GM19043 (cell line): ENCODE measurements around the gene C6.

ENCODE experiments used
- ATAC-seq: cut with Tn5 transposase; IDR thresholded peaks from one replicate; pipeline ENCODE4 v1.9.1; 2021; ENCODE audit warnings: low read depth; ENCODE audit not compliant: unreplicated experiment

Gene C6

DNA sequence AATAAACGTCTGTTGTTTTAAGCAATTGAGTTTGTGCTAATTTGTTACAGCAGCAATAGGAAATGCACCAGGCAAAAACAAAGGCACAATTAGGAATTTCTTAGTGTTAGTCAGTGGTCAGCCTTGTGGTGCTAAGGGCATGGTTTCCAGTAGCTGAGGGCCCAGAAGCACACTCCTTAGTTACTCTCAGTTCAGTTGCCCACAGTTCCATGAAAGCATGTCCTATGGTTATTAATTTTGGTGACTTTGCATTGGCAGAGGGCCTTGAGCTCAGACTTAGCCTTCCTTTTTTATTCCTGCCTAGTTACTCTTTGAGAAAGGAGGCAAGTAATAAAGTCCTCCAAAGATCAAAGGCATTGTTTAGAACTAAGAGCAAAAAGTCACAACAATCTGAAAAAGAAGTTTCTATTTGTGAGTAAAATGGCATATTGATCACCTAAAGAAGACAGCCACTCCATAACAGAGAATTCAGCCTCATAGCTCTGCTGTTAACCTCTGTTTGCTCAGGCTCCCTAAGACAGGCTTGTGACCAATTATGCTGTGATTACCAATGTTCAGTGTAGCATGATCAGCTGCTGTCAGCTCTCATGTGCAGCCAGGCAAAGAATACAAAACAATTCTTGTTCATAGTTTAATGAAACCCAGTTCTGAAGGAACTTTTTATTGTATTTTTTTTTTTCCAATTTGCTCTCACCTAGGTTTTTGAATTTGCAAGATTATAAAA lies 85.2 kb downstream of the C6 start:
- ATAC-seq, result no peak

DNA sequence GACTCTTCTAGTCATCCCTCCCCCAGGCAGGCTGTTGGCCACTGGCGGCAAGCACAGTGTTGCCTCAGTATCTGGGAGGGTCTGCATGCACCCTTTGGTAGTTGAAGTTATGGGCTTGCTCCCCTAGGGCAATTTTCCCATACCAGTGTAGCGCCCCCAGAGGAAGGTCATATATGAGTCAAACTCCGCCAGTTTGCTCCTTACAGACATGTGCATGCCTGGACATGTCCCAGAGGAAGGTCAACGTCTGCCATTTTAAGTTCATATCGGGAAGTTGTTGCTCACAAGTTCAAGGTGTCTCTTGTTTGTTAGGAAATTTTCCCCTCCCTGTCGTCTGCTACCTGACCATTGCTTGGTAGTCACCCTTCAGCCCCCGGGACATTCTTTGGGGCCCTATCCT lies 90.9 kb downstream of the C6 start:
- no peak for ATAC-seq

DNA sequence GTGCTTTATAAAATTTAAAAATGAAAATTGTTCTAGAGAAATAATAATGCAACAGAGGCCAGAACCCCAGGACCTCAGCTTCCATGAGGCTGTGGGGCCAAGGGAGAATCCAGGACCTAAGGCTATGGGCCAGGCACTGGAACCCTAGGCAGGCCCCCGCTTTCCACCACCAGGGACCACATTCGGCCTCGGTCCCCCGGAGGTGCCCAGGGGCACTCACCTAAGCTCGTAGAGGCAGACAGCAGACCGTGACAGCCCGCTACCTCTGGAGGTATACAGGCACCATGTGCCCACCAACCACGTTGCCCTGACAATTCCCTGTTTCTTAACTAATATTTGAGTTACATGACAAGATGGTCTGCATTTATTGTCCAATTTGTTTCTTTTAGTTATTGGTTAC lies 92.7 kb downstream of the C6 start:
- no peak for ATAC-seq

DNA sequence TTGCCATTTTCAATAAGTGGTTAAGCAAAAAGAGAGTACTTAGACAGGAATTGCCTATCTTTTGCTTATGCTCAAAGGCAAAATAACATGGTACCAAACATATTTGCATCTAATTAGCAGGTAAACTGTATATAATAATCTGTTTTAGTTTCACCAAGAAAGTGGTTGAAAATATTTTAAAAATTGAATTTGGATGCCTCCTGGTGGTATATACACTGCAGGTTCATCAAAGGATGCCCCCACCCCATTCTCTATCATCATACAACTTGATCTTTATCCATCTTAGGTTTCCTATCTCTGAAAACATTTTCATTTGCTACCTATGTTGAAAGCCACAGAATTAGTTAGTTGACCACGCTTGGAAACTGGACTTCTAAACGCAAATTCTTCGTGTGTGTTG lies 95.2 kb downstream of the C6 start:
- ATAC-seq, result no peak

DNA sequence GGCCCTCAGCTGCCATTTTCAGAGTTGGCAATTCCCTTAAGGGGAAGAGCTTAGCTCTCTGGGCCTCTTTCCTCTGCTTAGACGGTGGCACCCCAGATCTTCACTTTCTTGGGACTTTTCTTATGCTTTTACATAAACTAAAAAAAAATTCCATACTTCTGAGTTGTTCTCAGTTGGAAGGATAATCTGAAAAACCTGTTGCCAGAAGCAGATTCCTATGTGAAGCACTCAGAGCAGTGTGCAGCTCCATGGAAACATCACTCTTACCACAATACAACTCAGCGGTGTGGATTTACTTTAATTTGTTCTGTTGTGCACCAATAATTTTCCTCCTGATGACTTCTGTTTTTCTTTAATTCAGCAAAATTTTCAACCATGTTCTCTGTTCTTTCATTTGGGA lies 98.1 kb downstream of the C6 start:
- ATAC-seq, result no peak

DNA sequence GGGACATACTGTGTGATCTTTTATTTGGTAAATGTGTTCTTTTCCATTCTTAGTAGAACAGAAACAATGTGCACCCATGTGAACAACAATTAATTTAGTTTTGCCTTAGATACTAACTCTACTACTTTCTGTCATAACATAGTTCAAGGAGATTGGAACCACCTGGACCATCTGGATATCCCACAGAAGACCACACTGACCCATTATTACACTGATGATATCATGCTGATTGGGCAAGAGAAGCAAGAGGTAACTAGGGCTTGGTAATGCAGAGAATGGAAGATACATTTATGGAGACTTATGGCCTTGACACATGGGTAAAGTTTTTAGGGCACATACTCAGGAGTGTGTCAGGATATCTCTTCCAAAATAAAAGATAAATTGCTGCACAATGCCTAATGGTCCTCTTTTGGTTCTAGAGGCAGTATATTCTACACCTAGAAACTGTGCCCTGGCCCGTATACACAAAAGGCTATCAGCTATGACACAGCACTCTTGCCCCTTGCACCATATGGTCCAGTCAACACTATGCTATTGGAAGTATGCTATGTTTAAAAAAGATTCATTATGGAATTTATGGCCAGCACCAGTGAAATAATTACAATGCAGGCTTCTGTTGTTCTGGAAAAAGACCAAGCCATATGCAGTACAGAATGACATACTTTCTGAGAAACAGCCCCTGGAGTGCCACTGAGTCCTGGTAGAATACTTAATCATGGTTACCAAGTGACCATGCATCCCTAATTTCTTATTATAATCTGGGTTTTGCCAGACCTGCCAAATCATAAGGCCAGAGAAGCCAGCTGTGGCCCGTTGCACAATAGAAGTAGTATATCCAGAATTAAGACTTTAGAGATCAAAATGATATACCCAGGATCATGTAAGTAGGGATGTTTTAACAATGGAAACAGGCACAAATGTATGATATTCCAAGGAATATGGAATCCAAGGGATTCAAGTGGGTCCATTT lies 100.6 kb downstream of the C6 start:
- ATAC-seq, result no peak

DNA sequence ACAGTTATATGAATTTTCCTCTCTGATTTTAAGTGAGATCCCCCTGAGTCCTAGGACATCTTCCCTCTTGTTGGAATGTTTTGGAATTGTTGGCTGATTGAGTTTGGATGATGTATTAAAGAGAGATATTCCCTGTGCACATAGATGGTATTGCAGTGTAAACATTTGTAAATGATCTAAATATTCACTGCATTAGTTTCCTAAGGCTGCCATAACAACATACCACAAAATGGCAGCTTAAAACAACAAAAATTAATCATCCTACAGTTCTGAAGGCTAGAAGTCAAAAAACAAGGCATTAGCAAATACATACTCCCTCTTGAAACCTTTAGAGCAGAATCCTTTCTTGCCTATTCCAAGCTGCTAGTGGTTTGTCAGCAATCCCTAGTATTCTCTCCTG lies 104.1 kb downstream of the C6 start:
- ATAC-seq, result no peak

DNA sequence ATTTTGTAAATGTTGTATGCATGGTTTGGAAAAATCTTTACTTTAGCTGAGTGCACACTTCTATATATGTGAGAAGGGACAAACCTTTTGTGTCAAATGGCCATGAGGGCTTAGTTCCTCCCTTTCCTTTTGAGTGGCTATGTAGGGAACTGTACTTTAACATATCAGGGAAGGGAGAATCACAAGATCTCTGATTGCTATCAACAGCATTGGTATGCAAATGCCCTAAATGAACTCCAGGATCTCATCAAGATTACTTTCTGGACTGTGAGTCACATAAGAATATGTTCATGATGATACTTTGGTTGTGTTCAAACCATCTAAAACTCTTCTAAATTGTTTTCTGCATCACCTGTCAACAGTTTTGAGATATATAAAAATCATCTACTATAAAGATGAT lies 111.0 kb downstream of the C6 start:
- ATAC-seq, result no peak

DNA sequence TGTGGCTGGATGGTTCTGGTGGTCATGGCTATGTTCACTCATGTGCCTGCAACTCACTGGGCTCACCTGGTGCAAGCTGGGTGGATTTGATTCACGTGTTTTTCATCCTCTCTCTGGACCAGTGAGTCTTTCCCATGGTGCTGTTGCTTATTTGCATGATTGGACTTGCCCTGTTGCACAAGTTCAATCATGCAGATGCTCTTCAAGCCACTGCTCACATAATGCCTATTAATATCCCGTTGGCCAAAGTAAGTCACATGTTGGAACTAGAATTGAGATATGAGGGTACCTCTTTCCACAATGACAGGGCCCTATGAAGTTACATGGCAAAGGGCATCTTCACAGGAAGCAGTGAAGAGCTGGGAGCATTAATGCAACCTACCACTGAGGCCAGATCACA lies 115.7 kb downstream of the C6 start:
- no peak for ATAC-seq

DNA sequence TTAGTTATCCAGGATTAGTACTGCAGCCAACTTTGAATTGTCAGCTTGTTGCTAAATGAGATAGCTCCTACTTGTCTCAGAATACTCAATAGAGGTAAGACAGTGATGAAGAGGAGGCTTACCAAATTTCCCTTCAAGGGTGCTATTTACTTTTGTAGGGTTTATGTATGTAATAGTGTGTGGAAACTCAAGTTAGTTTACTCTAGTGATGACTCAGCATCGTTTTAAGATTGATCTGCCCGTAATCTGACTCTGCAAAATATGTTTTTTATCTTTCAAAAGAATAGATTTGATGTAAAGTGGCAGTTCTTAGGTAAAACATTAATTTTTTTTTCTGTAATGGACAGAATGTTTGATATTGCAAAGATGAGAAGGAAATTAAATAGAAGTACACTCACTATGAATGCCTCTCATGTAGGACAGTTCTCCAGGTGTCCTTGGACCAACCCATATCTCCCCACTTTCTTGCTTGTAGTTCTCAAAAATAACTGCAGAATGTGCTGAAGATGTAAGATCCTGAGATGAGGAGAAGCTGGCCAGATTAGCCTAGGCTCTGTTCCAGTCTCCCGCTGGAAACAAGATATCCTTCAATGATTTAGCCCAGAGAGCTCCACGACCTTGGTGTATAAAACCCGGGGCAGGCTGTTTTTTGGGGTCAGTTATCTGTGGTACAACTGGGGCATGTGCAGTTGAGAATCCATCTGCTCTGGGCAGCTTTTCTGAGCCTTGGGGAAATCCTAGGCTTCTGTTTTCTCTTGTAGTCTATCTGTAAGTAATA lies 117.8 kb downstream of the C6 start:
- ATAC-seq, result no peak

DNA sequence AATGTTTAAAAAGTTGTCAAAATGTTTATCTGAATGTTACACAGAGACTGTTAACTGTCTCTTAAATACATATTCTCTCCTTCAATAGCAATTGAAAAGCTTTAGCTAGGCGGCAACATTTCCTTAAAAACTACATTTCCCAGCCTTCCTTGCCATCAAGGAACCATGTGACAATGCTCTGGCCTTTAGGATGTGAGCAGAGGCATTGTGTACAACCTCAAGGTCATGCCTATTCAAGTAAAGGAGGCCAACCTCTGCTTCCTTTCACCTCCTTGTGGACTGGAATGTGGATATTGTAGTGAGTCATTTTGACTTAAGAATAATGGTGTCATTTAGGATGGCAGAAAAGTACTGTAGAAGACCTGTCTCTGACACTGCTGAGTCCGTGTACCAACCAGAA lies 118.5 kb downstream of the C6 start:
- ATAC-seq, result no peak

DNA sequence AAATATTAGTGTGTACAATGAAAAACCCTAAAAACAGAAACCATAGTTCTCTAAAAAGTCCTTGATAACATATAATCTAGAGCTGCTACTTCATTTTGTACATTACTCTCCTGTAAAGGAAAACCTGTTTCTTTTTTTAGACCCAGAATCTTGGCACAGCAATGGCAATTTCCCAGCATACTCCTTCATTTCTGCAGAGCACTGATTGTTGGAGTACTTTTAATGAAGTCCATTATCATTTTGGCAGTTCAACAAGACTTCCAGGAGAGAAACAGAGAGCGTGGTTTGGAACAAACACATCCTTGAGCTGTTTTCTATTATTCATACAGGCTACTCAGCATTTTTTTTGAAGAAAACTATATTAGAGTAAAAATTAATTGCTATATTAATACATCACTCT lies 119.5 kb downstream of the C6 start:
- ATAC-seq, result no peak
